ENCODE data around the gene UGT1A8. TPM values are rescaled to one million over a fixed set of nuclear protein-coding genes. Genes with fewer than 3 reads are reported as not detected.

UGT1A8 gene
- total and polyA plus RNA-seq, 2 donors (not counting 1 experiment from before 2014, with no cell fraction given), result not detected

DNA sequence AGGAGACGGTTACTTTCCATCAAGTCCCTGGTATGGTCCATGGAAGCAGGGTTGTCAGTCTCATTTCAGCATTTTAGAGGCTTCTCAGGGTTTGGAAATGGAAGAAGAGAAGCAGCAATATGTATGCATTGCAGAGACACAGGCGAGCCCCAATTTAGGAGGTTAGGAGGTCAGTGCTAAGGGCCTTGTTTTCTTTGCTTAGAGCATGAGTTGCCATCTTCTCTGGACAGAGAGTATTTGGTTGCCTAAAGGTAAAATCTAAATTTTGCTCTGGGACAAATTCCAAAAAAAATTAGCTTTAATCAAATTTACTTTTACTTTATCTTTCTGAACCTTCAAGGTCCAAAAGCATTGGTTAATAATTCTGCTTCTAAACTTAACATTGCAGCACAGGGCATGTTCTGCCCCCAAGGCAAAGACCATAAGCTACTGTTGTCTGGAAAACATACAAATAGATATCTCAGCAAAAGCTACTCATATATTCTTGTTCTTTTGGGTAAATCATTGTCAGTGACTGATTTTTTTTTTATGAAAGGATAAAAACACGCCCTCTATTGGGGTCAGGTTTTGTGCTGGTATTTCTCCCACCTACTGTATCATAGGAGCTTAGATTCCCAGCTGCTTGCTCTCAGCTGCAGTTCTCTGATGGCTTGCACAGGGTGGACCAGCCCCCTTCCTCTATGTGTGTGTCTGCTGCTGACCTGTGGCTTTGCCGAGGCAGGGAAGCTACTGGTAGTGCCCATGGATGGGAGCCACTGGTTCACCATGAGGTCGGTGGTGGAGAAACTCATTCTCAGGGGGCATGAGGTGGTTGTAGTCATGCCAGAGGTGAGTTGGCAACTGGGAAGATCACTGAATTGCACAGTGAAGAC is 54.1 kb downstream of the UGT1A8 start, which contains the start of gene UGT1A9:
TSS of gene UGT1A9 (plus strand) at position 609 of the 872 bp plus-strand sequence. CDS start at position 646, 37 bp downstream.
- H3K79me2 ChIP-seq (ENCODE audit: control insufficient read depth, insufficient read depth, low read length), result no peaks in the 10 kb centered on the region
- H3K4me3 ChIP-seq (replicated peaks in 1 of 4; ENCODE audit: control extremely low read depth in 1 of 4, insufficient read depth in 1 of 4, low read depth in 3 of 4, low read length in 4 of 4), result no peak within 1 kb of the TSS
- no peak within 1 kb of the TSS for H3K4me2 ChIP-seq (ENCODE audit: extremely low read depth, insufficient read depth, low read length)
- H3K9me3 ChIP-seq (ENCODE audit: control insufficient read depth, insufficient read depth, low read depth, low read length), result no peaks in the 10 kb centered on the region
- no peaks in the 10 kb centered on the region for H3K27me3 ChIP-seq (ENCODE audit: control insufficient read depth, insufficient read depth, low read length)
- no peak for DNase-seq (ENCODE audit: low read depth in 2 of 2)
- H3K9ac ChIP-seq (ENCODE audit: insufficient read depth, low read length), result no peak within 1 kb of the TSS
- TF ChIP-seq, protein P1, sequence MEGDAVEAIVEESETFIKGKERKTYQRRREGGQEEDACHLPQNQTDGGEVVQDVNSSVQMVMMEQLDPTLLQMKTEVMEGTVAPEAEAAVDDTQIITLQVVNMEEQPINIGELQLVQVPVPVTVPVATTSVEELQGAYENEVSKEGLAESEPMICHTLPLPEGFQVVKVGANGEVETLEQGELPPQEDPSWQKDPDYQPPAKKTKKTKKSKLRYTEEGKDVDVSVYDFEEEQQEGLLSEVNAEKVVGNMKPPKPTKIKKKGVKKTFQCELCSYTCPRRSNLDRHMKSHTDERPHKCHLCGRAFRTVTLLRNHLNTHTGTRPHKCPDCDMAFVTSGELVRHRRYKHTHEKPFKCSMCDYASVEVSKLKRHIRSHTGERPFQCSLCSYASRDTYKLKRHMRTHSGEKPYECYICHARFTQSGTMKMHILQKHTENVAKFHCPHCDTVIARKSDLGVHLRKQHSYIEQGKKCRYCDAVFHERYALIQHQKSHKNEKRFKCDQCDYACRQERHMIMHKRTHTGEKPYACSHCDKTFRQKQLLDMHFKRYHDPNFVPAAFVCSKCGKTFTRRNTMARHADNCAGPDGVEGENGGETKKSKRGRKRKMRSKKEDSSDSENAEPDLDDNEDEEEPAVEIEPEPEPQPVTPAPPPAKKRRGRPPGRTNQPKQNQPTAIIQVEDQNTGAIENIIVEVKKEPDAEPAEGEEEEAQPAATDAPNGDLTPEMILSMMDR (conservative IDR thresholded peaks at IDR 0.05 in 1 of 2, IDR thresholded peaks at IDR 0.05 in 1 of 2; ENCODE audit: low read depth in 1 of 2, low read length in 2 of 2), result no peak
- TF ChIP-seq EZH2 (IDR thresholded peaks at IDR 0.05; ENCODE audit: low read length, missing control alignments), result no peak
- no peaks in the 10 kb centered on the region for H4K20me1 ChIP-seq (ENCODE audit: control insufficient read depth, extremely low read depth, insufficient read depth, low read length)
- no peak within 1 kb of the TSS for H2AFZ ChIP-seq (ENCODE audit: low read length)
- no peaks in the 10 kb centered on the region for H3K36me3 ChIP-seq (ENCODE audit: control insufficient read depth, insufficient read depth, low read length)
- no peak within 1 kb of the TSS for H3K27ac ChIP-seq (ENCODE audit: insufficient read depth, low read length)
- no peaks in the 10 kb centered on the region for H3K4me1 ChIP-seq (ENCODE audit: control insufficient read depth, extremely low read depth, insufficient read depth, low read length)

GRCh38 chr2:233672886-233673285 is 55.5 kb downstream of the UGT1A8 start:
- TF ChIP-seq, protein P1 (conservative IDR thresholded peaks at IDR 0.05 in 1 of 2, IDR thresholded peaks at IDR 0.05 in 1 of 2; ENCODE audit: low read depth in 1 of 2, low read length in 2 of 2), result no peak
- TF ChIP-seq EZH2 (IDR thresholded peaks at IDR 0.05; ENCODE audit: low read length, missing control alignments), result no peak
- H3K27ac ChIP-seq (ENCODE audit: insufficient read depth, low read length), result no peak overlapping the region
- no peak overlapping the region for H2AFZ ChIP-seq (ENCODE audit: low read length)
- no peaks in the 10 kb centered on the region for H3K79me2 ChIP-seq (ENCODE audit: control insufficient read depth, insufficient read depth, low read length)
- H3K4me1 ChIP-seq (ENCODE audit: control insufficient read depth, extremely low read depth, insufficient read depth, low read length), result no peaks in the 10 kb centered on the region
- H4K20me1 ChIP-seq (ENCODE audit: control insufficient read depth, extremely low read depth, insufficient read depth, low read length), result no peaks in the 10 kb centered on the region
- no peak overlapping the region for H3K4me2 ChIP-seq (ENCODE audit: extremely low read depth, insufficient read depth, low read length)
- no peak overlapping the region for H3K9ac ChIP-seq (ENCODE audit: insufficient read depth, low read length)
- no peak for DNase-seq (ENCODE audit: low read depth in 2 of 2)
- no peaks in the 10 kb centered on the region for H3K9me3 ChIP-seq (ENCODE audit: control insufficient read depth, insufficient read depth, low read depth, low read length)
- no peaks in the 10 kb centered on the region for H3K27me3 ChIP-seq (ENCODE audit: control insufficient read depth, insufficient read depth, low read length)
- no peak overlapping the region for H3K4me3 ChIP-seq (replicated peaks in 1 of 4; ENCODE audit: control extremely low read depth in 1 of 4, insufficient read depth in 1 of 4, low read depth in 3 of 4, low read length in 4 of 4)
- H3K36me3 ChIP-seq (ENCODE audit: control insufficient read depth, insufficient read depth, low read length), result no peaks in the 10 kb centered on the region

DNA sequence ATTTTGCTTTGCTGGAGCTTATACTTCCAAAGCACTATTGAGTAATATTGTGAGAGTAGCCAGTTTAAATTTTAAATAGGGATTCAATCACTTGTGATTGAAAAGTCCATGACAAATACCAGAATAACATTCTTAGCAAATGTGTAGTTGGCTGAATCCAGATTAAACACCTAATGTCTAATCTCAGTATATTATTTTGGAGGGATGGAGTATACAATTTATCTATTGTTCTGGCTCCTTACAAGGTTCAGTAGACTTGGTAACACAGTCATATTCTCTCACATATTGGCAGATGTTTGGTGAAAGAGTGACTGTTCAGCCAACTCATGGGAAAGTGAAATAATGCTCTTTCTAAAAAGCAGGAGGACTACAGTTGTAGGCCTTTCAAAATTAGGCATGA is 56.5 kb downstream of the UGT1A8 start:
- Histone ChIP-seq H3K36me3 (ENCODE audit: control insufficient read depth, insufficient read depth, low read length) (no peaks in the 10 kb centered on the region), H3K79me2 (ENCODE audit: control insufficient read depth, insufficient read depth, low read length) (no peaks in the 10 kb centered on the region), H3K9me3 (ENCODE audit: control insufficient read depth, insufficient read depth, low read depth, low read length) (no peaks in the 10 kb centered on the region), H4K20me1 (ENCODE audit: control insufficient read depth, extremely low read depth, insufficient read depth, low read length) (no peaks in the 10 kb centered on the region), H3K9ac (ENCODE audit: insufficient read depth, low read length) (no peak overlapping the region), H3K27me3 (ENCODE audit: control insufficient read depth, insufficient read depth, low read length) (no peaks in the 10 kb centered on the region), H3K27ac (ENCODE audit: insufficient read depth, low read length) (no peak overlapping the region), H3K4me2 (ENCODE audit: extremely low read depth, insufficient read depth, low read length) (no peak overlapping the region), H3K4me3 (replicated peaks in 1 of 4; ENCODE audit: control extremely low read depth in 1 of 4, insufficient read depth in 1 of 4, low read depth in 3 of 4, low read length in 4 of 4) (no peak overlapping the region), H2AFZ (ENCODE audit: low read length) (no peak overlapping the region), H3K4me1 (ENCODE audit: control insufficient read depth, extremely low read depth, insufficient read depth, low read length) (no peaks in the 10 kb centered on the region)
- DNase-seq (ENCODE audit: low read depth in 2 of 2), result no peak
- TF ChIP-seq, protein P1 (conservative IDR thresholded peaks at IDR 0.05 in 1 of 2, IDR thresholded peaks at IDR 0.05 in 1 of 2; ENCODE audit: low read depth in 1 of 2, low read length in 2 of 2), result no peak
- no peak for TF ChIP-seq EZH2 (IDR thresholded peaks at IDR 0.05; ENCODE audit: low read length, missing control alignments)
